Activated effector memory CD4-positive, alpha-beta T cell treated with Interleukin-2 at 50 U/mL for 16 hours (primary cell): ENCODE results near the gene PDE6G.

Source experiments
- DNase-seq: peaks from one replicate; pipeline ENCODE4 v3.0.0-alpha.2; 2020

The PDE6G gene

GRCh38 chr17:81656118-81656743 is at the start of gene PDE6G:
PDE6G (minus strand) TSS chr17:81656542; CDS start chr17:81653305, 3,237 bp downstream.
- DNase-seq: no peak

GRCh38 chr17:81705518-81706231 is 49.3 kb upstream of the PDE6G start:
- no peak for DNase-seq

- peak; percentile 9 for DNase-seq
Measured at GRCh38 chr17:81703747-81704654, 47.7 kb upstream of the PDE6G start.

- peak; percentile 82 for DNase-seq
Measured at GRCh38 chr17:81702934-81703746, 46.8 kb upstream of the PDE6G start, which contains the start of gene MRPL12. MRPL12 (plus strand) TSS chr17:81703367; CDS start chr17:81703502, 135 bp downstream.

GRCh38 chr17:81701288-81702071 is 45.1 kb upstream of the PDE6G start:
- DNase-seq: no peak

- DNase-seq: no peak
Measured at GRCh38 chr17:81700353-81701287, 44.3 kb upstream of the PDE6G start.

GRCh38 chr17:81697261-81698044 is 41.1 kb upstream of the PDE6G start:
- DNase-seq: no peak

- DNase-seq: no peak
Measured at GRCh38 chr17:81696218-81696941, 40.0 kb upstream of the PDE6G start.

GRCh38 chr17:81695801-81696200 is 39.5 kb upstream of the PDE6G start:
- no peak for DNase-seq

GRCh38 chr17:81695211-81695610 is 38.9 kb upstream of the PDE6G start:
- DNase-seq: no peak

GRCh38 chr17:81694810-81695209 is 38.5 kb upstream of the PDE6G start:
- DNase-seq: no peak

- DNase-seq: no peak
Measured at GRCh38 chr17:81693509-81694210, 37.3 kb upstream of the PDE6G start.

GRCh38 chr17:81691608-81692007 is 35.3 kb upstream of the PDE6G start:
- no peak for DNase-seq

- no peak for DNase-seq
Measured at GRCh38 chr17:81691196-81691595, 34.9 kb upstream of the PDE6G start.

GRCh38 chr17:81690549-81690948 is 34.2 kb upstream of the PDE6G start:
- no peak for DNase-seq

- DNase-seq: no peak
Measured at GRCh38 chr17:81690066-81690465, 33.7 kb upstream of the PDE6G start.

- DNase-seq: no peak
Measured at GRCh38 chr17:81688616-81689015, 32.3 kb upstream of the PDE6G start.
